ENCODE data around the gene POU2F3.

The POU2F3 gene

DNA sequence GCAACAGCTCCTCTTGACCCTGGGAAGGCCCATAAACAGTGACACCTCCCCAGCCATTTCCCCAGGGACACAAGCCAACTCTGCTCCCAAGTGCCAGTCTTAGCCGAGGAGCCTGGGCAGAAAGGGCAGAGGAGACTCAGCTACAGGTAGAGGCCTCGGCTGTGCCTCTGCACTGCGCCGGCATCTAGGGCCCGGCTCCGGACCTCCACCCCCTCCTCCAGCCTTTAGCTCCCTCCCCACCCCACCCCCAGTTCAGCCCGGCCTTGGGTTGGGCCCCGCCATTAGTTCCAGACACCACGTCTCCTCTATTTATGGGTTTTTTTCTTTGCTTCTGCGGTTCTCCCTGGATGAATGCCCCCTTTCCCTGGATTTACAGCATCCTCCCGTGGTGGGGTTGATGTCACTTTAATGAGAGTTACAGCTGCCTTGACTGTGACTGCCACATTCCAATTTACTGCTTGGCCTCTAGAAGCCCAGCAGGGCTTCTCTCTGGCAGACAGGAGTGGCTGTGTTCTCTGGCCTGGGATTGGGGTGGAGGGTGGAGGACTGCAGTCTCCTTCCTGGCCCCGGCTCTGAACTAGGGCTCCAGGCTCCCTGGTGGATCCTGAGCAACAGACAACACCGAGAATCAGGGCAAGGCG is 42.6 kb upstream of the POU2F3 start:
- in situ Hi-C loops (cut with MboI; ENCODE audit: low sequenced_read_pairs, unreplicated experiment), result no loop called here
- TF ChIP-seq, protein P1, sequence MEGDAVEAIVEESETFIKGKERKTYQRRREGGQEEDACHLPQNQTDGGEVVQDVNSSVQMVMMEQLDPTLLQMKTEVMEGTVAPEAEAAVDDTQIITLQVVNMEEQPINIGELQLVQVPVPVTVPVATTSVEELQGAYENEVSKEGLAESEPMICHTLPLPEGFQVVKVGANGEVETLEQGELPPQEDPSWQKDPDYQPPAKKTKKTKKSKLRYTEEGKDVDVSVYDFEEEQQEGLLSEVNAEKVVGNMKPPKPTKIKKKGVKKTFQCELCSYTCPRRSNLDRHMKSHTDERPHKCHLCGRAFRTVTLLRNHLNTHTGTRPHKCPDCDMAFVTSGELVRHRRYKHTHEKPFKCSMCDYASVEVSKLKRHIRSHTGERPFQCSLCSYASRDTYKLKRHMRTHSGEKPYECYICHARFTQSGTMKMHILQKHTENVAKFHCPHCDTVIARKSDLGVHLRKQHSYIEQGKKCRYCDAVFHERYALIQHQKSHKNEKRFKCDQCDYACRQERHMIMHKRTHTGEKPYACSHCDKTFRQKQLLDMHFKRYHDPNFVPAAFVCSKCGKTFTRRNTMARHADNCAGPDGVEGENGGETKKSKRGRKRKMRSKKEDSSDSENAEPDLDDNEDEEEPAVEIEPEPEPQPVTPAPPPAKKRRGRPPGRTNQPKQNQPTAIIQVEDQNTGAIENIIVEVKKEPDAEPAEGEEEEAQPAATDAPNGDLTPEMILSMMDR (IDR thresholded peaks at IDR 0.05; ENCODE audit: borderline replicate concordance, control extremely low read depth, extremely low read depth, insufficient read depth, missing control alignments), result no peak
- DNase-seq (ENCODE audit: low spot score), result no peak

DNA sequence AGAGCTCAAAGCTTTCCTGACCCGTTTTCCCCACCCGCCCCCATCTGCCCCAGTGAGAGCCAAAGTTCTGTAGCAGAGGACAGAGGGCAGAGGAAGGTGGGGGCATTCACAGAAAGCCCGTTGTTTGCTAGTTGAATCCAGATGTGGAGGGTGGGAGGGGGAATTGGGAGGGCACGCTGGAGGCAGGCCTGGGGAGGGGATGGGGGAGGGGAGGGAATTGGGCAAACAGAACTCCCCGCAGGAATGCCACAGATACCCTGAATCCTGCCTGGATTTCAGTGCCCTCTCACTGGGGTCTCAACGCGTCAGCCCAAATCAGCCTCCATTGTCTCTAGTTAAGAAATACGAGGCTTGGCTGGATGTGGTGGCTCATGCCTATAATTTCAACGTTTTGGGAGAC is 42.0 kb upstream of the POU2F3 start:
- in situ Hi-C loops (cut with MboI; ENCODE audit: low sequenced_read_pairs, unreplicated experiment), result no loop called here
- TF ChIP-seq, protein P1 (IDR thresholded peaks at IDR 0.05; ENCODE audit: borderline replicate concordance, control extremely low read depth, extremely low read depth, insufficient read depth, missing control alignments), result no peak
- no peak for DNase-seq (ENCODE audit: low spot score)

GRCh38 chr11:120198403-120198786 is 41.5 kb upstream of the POU2F3 start:
- in situ Hi-C loops (cut with MboI; ENCODE audit: low sequenced_read_pairs, unreplicated experiment), result no loop called here
- no peak for DNase-seq (ENCODE audit: low spot score)
- TF ChIP-seq, protein P1 (IDR thresholded peaks at IDR 0.05; ENCODE audit: borderline replicate concordance, control extremely low read depth, extremely low read depth, insufficient read depth, missing control alignments), result no peak

DNA sequence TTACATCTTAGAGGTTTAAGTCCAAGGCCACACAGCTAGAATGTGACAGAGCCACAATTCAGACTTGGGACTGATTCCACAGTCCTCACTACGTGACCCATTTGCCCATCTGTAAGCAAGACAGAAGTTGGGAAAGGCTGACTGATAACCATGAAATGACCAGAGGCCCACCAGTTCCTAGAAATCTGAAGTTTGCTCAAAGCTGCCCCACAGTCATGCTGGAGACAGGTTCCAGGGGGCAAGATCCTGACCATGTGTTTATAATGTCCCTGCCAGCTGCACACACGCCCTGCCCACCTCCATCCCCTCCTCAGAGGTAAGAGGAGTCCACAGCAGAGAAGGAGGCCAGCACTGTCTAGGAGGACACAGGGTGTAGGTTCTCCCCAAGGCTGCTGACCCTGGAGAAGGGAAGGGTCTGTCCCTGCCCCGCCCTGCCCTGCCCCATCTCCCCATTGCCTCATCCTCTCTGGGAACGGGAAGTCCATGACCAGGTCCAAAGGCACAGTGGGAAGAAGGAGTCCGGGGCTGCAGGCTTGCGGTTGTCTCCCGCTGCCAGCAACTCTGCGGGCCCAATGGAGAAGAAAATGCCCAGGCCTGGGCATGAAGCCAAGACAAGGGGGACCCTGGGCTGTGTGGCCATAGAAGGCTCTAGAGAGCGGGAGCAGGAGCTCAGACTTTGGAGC is 41.0 kb upstream of the POU2F3 start:
- DNase-seq (ENCODE audit: low spot score), result no peak
- TF ChIP-seq, protein P1 (IDR thresholded peaks at IDR 0.05; ENCODE audit: borderline replicate concordance, control extremely low read depth, extremely low read depth, insufficient read depth, missing control alignments), result no peak
- in situ Hi-C loops (cut with MboI; ENCODE audit: low sequenced_read_pairs, unreplicated experiment), result no loop called here

- no peak for DNase-seq (ENCODE audit: low spot score)
- TF ChIP-seq, protein P1 (IDR thresholded peaks at IDR 0.05; ENCODE audit: borderline replicate concordance, control extremely low read depth, extremely low read depth, insufficient read depth, missing control alignments), result no peak
- in situ Hi-C loops (cut with MboI; ENCODE audit: low sequenced_read_pairs, unreplicated experiment), result no loop called here
Measured at GRCh38 chr11:120199613-120200012, 40.3 kb upstream of the POU2F3 start.

DNA sequence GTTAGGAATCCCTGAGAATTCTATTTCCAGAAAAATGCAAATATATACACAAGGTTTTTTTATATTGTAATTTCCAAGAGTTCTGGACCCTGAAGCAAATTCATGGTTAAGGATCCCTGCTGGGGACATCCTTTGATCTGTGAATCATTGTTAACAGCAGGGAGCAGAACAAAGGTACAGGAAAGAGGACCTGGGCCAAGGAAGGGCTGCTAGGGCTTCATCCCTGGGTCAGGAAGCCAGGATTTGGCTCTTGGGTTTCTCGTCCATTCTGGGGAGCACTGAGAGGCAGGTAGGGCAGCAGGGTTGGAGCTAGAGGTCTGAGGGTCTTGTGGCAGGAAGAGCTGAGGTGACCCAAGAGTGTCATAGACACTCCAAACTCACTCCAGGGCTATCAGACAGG is 39.3 kb upstream of the POU2F3 start:
- TF ChIP-seq, protein P1 (IDR thresholded peaks at IDR 0.05; ENCODE audit: borderline replicate concordance, control extremely low read depth, extremely low read depth, insufficient read depth, missing control alignments), result no peak
- DNase-seq (ENCODE audit: low spot score), result no peak
- in situ Hi-C loops (cut with MboI; ENCODE audit: low sequenced_read_pairs, unreplicated experiment), result no loop called here
